ENCODE measurements around the gene PCDHGA5.
A peak's percentile ranks its signal among the peaks of the same experiment; 100 is the strongest.
"Not testable (repeated sequence)": the region's sequence is repeated elsewhere in the genome, so short reads cannot be mapped to it uniquely, and the experiment has no call there.

Gene PCDHGA5

DNA sequence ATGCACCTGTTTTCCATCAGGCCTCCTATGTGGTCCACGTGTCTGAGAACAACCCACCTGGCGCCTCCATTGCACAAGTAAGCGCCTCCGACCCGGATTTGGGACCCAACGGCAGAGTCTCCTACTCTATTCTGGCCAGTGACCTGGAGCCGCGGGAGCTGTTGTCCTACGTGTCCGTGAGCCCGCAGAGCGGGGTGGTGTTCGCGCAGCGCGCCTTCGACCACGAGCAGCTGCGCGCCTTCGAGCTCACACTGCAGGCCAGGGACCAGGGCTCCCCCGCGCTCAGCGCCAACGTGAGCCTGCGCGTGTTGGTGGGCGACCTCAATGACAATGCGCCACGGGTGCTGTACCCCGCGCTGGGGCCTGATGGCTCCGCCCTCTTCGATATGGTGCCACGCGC, 12.4 kb upstream of the PCDHGA5 start:
- DNase-seq (ENCODE audit: low spot score), result no peak

DNA sequence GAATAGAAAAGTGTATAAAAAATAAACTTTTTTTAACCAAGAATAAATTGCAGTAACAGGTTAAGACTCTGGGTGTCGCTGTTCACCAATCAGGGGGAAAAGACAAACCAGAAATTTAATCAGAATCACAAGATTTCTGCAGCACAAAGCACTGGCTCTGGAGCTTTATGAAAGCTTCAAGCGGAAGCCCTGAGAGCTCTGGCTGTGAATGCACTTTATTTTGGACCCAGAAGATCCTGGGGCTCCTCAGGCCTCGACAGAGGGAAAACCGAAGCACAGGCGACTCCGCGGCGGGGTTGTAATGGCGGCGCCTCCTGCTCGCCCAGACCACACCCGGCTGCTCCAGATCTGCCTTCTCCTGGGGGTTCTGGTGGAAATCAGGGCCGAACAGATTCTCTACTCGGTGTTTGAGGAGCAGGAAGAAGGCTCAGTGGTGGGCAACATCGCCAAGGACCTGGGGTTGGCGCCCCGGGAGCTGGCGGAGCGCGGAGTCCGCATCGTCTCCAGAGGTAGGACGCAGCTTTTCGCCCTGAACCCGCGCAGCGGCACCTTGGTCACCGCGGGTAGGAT, 9.0 kb upstream of the PCDHGA5 start, which contains the start of gene PCDHGA4:
Gene PCDHGA4 (plus strand): TSS at position 122 of the 570 bp plus-strand sequence. CDS start 87 bp downstream, at position 209.
- DNase-seq (ENCODE audit: low spot score), result no peak

- no peak for DNase-seq (ENCODE audit: low spot score)
Measured at GRCh38 chr5:141355641-141356040, 8.3 kb upstream of the PCDHGA5 start.

DNA sequence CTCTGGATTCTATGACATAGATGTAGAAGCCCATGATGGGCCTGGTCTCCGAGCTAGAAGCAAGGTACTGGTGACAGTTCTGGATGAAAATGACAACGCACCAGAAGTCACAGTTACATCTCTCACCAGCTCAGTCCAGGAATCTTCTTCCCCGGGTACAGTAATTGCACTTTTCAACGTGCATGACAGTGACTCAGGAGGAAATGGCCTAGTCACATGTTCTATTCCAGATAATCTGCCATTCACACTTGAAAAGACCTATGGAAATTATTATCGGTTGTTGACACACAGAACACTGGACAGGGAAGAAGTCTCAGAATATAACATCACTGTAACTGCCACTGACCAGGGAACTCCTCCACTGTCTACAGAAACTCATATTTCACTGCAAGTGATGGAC, 7.8 kb upstream of the PCDHGA5 start:
- no peak for DNase-seq (ENCODE audit: low spot score)

GRCh38 chr5:141356950-141357349, 7.0 kb upstream of the PCDHGA5 start:
- no peak for DNase-seq (ENCODE audit: low spot score)

DNA sequence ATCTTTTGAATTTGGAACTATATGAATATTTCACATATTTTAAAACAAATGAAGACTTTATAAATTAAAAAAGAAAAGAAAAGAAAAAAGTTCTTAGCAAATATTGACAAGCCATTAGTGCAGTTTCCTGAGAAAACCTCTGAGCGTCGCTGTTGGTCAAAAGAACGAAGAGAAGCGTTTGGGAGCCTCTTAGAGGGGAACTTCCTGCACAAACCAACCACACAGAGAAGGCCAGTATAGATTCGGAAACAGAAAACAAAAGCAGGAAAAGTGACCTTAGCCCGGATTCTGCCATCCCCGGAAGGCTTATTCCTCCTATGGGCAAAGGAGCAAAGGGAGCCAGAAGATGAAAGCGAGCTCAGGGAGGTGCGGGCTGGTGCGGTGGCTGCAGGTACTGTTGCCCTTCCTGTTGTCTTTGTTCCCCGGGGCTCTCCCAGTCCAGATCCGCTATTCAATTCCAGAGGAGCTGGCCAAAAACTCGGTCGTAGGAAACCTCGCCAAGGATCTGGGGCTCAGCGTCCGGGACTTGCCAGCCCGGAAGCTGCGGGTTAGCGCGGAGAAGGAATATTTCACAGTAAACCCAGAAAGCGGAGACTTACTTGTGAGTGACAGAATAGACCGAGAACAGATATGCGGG, 4.1 kb upstream of the PCDHGA5 start, which contains the start of gene PCDHGB2:
Gene PCDHGB2 (plus strand): TSS at position 205 of the 637 bp plus-strand sequence. CDS start 142 bp downstream, at position 347.
- DNase-seq (ENCODE audit: low spot score), result peak; percentile 70

- no peak for DNase-seq (ENCODE audit: low spot score)
Measured at GRCh38 chr5:141360685-141361084, 3.3 kb upstream of the PCDHGA5 start.

- DNase-seq (ENCODE audit: low spot score), result peak; percentile 27
Measured at GRCh38 chr5:141362719-141363118, 1.2 kb upstream of the PCDHGA5 start.

DNA sequence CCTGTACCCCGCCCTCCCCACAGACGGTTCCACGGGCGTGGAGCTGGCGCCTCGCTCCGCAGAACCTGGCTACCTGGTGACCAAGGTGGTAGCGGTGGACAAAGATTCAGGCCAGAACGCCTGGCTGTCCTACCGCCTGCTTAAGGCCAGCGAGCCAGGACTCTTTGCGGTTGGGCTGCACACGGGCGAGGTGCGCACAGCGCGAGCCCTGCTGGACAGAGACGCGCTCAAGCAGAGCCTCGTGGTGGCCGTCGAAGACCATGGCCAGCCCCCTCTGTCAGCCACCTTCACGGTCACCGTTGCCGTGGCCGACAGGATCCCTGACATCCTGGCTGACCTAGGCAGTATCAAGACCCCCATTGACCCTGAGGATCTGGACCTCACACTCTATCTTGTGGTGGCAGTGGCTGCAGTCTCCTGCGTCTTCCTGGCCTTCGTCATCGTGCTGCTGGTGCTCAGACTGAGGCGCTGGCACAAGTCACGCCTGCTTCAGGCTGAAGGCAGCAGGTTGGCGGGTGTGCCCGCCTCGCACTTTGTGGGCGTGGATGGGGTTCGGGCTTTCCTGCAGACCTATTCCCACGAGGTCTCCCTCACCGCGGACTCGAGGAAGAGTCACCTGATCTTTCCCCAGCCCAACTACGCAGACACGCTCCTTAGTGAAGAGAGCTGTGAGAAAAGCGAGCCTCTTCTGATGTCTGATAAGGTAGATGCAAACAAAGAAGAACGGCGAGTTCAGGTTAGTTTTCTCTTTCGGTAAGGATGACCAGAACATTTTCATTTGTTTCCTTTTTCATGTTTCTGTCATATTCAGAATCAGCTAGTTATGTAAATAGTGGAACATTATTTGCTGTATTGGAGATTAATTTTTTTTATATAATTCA, 2.3 kb downstream of the PCDHGA5 start:
- no peak for DNase-seq (ENCODE audit: low spot score)

GRCh38 chr5:141369994-141370848, 6.3 kb downstream of the PCDHGA5 start, which contains the start of gene PCDHGB3:
Gene PCDHGB3 (plus strand): TSS chr5:141370242. CDS start chr5:141370395, 153 bp downstream.
- peak; percentile 63 for DNase-seq (ENCODE audit: low spot score)

- DNase-seq (ENCODE audit: low spot score), result no peak
Measured at GRCh38 chr5:141371572-141372475, 7.9 kb downstream of the PCDHGA5 start.

DNA sequence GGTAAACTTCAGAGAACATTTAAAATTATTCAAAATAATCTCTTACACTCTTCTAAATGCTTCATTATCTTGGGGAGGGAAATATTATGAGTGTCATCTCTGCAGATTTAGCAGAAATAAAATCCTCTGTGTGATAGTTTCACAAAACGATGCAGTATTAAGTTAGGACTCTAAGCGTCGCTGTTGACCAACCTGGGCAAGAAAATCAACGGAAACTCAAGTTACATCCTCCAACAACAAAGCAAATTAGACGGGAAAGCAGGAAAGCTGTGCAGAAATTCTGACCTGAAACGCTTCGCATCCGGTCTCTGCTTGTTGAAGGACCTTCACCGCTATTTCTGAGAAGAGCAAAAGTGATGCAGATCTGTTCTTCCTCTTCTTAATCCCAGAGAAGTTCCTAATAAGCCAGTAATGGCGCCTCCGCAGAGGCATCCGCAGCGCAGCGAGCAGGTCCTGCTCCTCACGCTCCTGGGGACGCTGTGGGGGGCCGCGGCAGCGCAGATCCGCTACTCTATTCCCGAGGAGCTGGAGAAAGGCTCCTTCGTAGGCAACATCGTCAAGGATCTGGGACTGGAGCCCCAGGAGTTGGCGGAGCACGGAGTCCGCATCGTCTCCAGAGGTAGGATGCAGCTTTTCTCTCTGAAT, 9.8 kb downstream of the PCDHGA5 start, which contains the start of gene PCDHGA6:
Gene PCDHGA6 (plus strand): TSS at position 219 of the 645 bp plus-strand sequence. CDS start 193 bp downstream, at position 412.
- DNase-seq (ENCODE audit: low spot score), result no peak

DNA sequence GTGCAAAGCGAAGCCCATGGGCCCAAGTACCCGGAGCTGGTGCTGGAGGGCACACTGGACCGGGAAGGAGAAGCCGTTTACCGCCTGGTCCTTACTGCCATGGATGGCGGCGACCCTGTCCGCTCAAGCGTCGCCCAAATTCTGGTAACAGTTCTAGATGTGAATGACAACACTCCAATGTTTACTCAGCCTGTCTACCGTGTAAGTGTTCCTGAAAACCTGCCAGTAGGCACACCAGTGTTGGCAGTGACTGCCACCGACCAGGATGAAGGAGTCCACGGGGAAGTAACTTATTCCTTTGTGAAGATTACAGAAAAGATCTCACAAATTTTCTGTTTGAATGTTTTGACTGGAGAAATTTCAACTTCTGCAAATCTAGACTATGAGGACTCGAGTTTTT, 10.7 kb downstream of the PCDHGA5 start:
- DNase-seq (ENCODE audit: low spot score), result no peak

- DNase-seq (ENCODE audit: low spot score), result not testable (repeated sequence)
Measured at GRCh38 chr5:141375444-141376155, 11.6 kb downstream of the PCDHGA5 start.

DNA sequence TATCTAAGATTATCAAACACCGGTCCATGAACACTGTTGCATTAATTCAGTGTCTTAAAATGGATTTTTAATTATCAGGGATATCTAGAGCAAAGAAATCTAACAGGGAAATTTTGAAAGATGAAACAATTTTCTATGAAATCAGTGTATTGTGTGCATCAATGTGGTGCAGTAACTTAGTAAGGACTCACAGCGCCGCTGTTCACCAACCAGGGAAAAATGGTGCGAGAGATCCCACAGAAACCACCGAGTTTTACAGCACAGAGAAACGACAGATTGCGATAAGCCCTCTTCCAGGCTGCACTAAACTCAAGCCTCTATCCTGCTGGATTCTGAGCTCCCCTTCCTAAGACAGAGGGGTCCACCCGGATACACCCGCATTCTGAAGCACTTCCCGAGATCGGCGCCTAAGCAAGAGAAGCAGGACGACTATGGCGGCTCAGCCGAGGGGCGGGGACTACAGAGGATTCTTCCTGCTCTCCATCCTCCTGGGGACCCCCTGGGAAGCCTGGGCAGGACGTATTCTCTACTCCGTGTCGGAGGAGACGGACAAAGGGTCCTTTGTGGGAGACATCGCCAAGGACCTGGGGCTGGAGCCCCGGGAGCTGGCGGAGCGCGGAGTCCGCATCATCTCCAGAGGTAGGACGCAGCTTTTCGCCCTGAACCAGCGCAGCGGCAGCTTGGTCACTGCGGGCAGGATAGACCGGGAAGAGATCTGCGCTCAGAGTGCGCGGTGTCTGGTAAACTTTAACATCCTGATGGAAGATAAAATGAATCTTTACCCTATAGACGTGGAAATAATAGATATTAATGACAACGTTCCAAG, 18.7 kb downstream of the PCDHGA5 start, which contains the start of gene PCDHGA7:
Gene PCDHGA7 (plus strand): TSS at position 274 of the 826 bp plus-strand sequence. CDS start 158 bp downstream, at position 432.
- DNase-seq (ENCODE audit: low spot score), result peak; percentile 24

DNA sequence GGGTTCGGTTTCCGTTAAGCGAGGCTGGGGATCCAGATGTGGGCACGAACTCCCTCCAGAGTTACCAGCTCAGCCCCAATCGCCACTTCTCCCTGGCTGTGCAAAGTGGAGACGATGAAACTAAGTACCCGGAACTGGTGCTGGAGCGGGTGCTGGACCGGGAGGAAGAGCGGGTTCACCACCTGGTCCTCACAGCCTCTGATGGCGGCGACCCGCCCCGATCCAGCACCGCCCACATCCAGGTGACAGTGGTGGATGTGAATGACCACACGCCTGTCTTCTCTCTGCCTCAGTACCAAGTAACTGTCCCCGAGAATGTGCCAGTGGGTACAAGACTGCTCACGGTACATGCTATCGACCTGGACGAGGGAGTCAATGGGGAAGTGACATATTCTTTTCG, 19.4 kb downstream of the PCDHGA5 start:
- DNase-seq (ENCODE audit: low spot score), result no peak

DNA sequence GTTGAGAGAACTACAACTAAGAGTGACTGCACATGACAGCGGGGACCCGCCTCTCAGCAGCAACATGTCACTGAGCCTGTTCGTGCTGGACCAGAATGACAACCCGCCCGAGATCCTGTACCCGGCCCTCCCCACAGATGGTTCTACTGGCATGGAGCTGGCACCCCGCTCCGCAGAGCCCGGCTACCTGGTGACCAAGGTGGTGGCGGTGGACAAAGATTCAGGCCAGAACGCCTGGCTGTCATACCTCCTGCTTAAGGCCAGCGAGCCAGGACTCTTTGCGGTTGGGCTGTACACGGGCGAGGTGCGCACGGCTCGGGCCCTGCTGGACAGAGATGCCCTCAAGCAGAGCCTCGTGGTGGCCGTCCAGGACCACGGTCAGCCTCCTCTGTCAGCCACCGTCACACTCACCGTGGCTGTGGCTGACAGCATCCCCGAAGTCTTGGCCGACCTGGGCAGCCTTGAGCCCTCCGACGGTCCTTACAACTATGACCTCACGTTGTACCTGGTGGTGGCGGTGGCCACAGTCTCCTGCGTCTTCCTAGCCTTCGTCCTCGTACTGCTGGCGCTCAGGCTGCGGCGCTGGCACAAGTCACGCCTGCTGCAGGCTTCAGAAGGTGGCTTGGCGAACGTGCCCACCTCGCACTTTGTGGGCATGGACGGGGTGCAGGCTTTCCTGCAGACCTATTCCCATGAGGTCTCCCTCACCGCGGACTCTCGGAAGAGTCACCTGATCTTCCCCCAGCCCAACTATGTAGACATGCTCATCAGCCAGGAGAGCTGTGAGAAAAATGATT, 20.7 kb downstream of the PCDHGA5 start:
- DNase-seq (ENCODE audit: low spot score), result no peak

All from germinal center (tissue), 1 donor.